Subcutaneous abdominal adipose tissue (tissue), 5 donors: Measurements from ENCODE around the gene CARD14.

Experiments used
- H3K27ac ChIP-seq: one replicate; pipeline ENCODE4 v1.7.0; 2013; ENCODE audit warnings: low read depth, mild to moderate bottlenecking, inconsistent platforms, low read length, moderate library complexity
- H3K27me3 ChIP-seq, 5 donors: one replicate each; pipeline ENCODE4 v1.7.0; 2013; ENCODE audit warnings: low read length in 5 of 5, inconsistent platforms in 1 of 5; ENCODE audit not compliant: control insufficient read depth in 5 of 5, insufficient read depth in 4 of 5
- H3K36me3 ChIP-seq, 5 donors: one replicate each; pipeline ENCODE4 v1.7.0; 2013; ENCODE audit warnings: low read length in 5 of 5; ENCODE audit not compliant: control insufficient read depth in 5 of 5, insufficient read depth in 5 of 5
- H3K4me1 ChIP-seq, 5 donors: one replicate each; pipeline ENCODE4 v1.7.0; 2013; ENCODE audit warnings: low read length in 5 of 5, mild to moderate bottlenecking in 3 of 5, moderate library complexity in 1 of 5; ENCODE audit not compliant: control insufficient read depth in 5 of 5, insufficient read depth in 5 of 5
- H3K4me3 ChIP-seq, 5 donors: one replicate each; pipeline ENCODE4 v1.7.0; 2013; ENCODE audit warnings: low read length in 5 of 5, low read depth in 1 of 5
- H3K9ac ChIP-seq, 5 donors: one replicate each; pipeline ENCODE4 v1.7.0; 2013; ENCODE audit warnings: low read length in 5 of 5, mild to moderate bottlenecking in 4 of 5, moderate library complexity in 3 of 5
- H3K9me3 ChIP-seq, 5 donors: one replicate each; pipeline ENCODE4 v1.7.0; 2013; ENCODE audit warnings: low read length in 5 of 5; ENCODE audit not compliant: control insufficient read depth in 5 of 5
- donor health status: healthy.
- donor health status: healthy.
- donor health status: healthy.
- donor health status: healthy.
- donor health status: healthy.

The CARD14 gene

DNA sequence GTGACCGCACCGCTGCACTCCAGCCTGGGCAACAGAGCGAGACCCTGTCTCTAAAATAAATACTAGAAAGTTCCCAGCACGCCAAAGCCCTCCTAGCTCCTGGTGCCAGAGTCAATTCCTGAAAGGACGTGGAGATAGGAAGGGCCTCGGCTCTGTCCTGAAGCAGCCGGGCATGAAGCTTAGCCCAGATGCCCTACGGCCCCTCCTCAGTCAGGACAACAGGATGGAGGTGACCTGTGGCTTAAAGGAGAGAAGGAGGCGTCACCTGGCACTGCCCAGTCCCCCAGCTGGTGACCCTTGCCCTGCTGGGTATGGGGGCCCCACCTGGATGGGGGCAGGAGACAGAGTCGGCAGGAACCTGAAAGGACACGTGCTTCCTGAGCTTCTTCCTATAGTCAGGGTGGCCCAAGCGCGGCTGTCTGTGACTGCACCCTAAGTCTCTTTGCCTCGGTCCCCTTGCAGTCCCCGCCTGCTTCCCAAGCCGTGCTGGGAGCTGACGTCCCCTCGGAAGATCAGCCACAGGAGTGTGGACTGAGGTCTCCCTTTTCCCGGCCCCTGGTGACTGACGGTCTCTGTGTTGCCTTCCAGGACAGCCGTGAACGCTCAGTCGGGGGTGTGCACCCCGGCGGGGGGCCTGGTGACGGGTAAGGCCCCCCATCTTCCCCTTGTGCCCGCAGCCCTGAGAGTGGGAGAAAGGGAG, 75.9 kb downstream of the CARD14 start:
- Histone ChIP-seq H3K27ac (no peak overlapping the region), H3K9ac (no peak overlapping the region), H3K4me1 (no peaks in the 10 kb centered on the region), H3K9me3 (no peaks in the 10 kb centered on the region), H3K4me3 (no peak overlapping the region), H3K36me3 (peaks cover 0 to 74% (median 54%) of the 10 kb centered on the region in 5 donors), H3K27me3 (no peaks in the 10 kb centered on the region)

DNA sequence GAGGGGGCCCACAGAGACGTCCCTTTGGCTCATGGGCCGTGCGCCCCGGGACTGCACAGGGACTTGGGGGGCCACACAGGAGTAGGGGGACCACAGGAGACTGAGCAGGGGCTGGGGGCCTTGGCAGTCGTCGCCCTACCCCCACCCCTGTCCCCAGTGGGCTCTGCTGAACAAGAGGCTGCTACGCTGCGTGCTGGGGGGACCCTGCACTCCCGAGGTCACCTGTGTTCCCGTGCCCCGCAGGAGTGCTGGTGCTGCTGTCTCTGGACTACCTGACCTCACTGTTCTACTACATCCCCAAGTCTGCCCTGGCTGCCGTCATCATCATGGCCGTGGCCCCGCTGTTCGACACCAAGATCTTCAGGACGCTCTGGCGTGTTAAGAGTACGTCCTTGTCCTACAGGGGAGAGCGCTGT, 76.4 kb downstream of the CARD14 start:
- Histone ChIP-seq H3K9ac (no peak overlapping the region), H3K4me1 (no peaks in the 10 kb centered on the region), H3K27me3 (no peaks in the 10 kb centered on the region), H3K9me3 (no peaks in the 10 kb centered on the region), H3K36me3 (peaks cover 0 to 76% (median 51%) of the 10 kb centered on the region in 5 donors), H3K4me3 (no peak overlapping the region), H3K27ac (no peak overlapping the region)

DNA sequence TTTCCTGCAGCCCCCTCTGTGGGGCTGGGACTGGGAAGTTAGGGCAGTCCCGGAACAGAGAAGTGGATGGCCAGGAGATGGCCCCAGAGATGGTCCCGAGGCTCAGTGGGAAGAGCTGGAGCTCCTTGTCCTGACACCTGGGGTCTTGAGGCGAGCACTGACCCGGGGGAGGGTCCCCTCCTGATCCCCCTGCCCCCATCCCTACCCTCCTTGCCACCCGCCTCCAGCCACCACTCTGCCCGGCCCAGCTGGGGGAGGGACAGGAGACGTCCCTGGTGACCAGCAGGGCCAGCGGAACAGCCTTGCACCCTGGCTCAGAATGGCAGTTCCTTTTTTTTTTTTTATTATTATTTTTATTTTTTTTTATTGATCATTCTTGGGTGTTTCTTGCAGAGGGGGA, 76.9 kb downstream of the CARD14 start:
- H3K9ac ChIP-seq = no peak overlapping the region
- no peak overlapping the region for H3K27ac ChIP-seq
- H3K4me1 ChIP-seq = no peaks in the 10 kb centered on the region
- H3K27me3 ChIP-seq = no peaks in the 10 kb centered on the region
- H3K9me3 ChIP-seq = no peaks in the 10 kb centered on the region
- no peak overlapping the region for H3K4me3 ChIP-seq
- peaks cover 0 to 72% (median 47%) of the 10 kb centered on the region in 5 donors for H3K36me3 ChIP-seq

DNA sequence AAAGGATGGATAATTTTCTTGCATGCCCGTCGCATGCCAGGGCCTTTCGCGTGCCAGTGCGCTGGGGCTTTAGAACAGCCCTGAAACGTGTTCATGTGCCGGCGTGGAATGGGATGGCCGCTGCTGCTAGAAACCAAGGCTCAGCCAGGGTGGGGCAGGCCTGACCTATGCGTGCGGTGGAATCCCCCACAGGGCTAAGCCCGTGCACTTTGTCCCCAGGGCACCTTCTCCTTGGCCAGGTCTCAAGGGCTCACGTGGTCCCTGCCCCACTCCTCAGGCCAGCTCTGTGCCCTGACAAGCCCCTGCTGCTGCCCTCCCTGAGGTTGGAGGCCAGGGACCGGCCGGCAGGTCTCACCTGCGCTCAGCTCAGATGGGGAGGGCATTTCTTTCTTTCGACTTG, 77.7 kb downstream of the CARD14 start:
- H3K36me3 ChIP-seq = peaks cover 0 to 73% (median 45%) of the 10 kb centered on the region in 5 donors
- H3K27me3 ChIP-seq = no peaks in the 10 kb centered on the region
- no peak overlapping the region for H3K9ac ChIP-seq
- H3K9me3 ChIP-seq = no peaks in the 10 kb centered on the region
- no peak overlapping the region for H3K4me3 ChIP-seq
- no peaks in the 10 kb centered on the region for H3K4me1 ChIP-seq
- no peak overlapping the region for H3K27ac ChIP-seq

DNA sequence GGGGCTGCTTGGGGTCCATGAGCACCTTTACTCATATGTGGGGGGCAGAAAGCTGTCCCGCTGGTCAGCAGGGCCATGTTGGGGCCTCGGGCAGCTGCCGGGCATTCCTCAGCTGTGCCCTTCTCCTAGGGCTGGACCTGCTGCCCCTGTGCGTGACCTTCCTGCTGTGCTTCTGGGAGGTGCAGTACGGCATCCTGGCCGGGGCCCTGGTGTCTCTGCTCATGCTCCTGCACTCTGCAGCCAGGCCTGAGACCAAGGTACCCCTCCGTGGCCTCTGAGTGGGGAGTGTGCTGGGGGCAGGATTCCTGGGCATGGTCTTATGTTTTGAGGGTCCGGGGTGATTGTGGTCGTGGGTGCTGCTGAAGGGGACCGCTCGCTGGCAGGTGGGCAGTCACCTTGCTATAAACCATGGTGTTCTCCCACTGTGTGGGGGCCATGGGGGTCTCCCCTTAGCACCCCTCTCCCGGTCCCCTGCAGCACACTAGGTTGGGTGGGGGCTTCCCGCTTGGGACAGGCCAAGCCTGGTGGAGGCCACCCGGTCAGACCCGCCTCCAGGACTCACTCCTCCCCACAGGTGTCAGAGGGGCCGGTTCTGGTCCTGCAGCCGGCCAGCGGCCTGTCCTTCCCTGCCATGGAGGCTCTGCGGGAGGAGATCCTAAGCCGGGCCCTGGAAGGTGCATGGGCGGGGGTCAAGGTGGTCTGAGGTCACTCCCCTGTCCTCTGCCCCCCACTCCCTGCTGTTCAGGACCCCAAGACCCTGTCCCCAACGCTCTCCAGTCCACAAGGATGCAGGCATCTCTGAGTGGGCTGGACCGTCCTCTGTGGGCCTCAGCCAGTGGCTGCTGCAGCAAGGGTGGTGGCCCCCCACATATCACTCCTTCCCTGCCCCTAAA, 78.4 kb downstream of the CARD14 start:
- no peaks in the 10 kb centered on the region for H3K4me1 ChIP-seq
- H3K27me3 ChIP-seq = no peaks in the 10 kb centered on the region
- H3K4me3 ChIP-seq = no peak overlapping the region
- no peaks in the 10 kb centered on the region for H3K9me3 ChIP-seq
- H3K36me3 ChIP-seq = peaks cover 0 to 73% (median 48%) of the 10 kb centered on the region in 5 donors
- H3K27ac ChIP-seq = no peak overlapping the region
- no peak overlapping the region for H3K9ac ChIP-seq

DNA sequence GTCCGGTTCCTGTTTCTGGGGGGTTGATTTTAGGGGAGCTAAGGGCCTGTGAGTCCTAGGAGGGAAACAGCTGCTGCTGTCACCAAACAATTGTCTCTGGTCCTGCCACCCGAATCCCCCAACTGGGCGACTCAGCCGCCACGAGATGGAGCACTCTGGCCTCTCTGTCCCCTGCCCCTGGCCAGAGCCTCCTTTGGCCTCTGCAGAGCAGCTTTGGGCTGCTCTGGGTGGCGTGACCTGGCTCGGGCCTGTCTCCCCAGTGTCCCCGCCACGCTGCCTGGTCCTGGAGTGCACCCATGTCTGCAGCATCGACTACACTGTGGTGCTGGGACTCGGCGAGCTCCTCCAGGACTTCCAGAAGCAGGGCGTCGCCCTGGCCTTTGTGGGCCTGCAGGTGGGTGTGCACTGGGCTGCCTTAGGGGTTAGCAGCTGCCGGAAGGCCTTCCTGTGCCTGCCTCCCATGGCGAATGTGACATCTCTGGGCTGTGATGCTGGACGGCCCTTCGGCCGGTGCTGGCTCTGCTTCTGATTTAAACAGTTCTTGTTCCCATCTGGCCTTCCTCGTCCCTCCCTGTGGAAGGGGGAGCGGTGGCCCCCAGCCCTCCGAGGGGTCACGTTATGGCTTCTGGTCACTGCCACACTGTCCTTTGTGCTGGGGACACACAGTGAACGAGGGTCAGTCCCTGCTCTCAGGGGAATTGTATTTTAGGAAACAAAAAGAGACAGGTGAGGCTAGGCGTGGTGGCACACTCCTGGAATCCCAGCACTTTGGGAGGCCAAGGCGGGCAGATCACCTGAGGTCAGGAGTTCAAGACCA, 79.3 kb downstream of the CARD14 start:
- Histone ChIP-seq H3K36me3 (peaks cover 0 to 69% (median 43%) of the 10 kb centered on the region in 5 donors), H3K27ac (no peak overlapping the region), H3K9me3 (no peaks in the 10 kb centered on the region), H3K9ac (no peak overlapping the region), H3K27me3 (no peaks in the 10 kb centered on the region), H3K4me3 (no peak overlapping the region), H3K4me1 (peaks cover 0 to 5% (median 0%) of the 10 kb centered on the region in 5 donors)

DNA sequence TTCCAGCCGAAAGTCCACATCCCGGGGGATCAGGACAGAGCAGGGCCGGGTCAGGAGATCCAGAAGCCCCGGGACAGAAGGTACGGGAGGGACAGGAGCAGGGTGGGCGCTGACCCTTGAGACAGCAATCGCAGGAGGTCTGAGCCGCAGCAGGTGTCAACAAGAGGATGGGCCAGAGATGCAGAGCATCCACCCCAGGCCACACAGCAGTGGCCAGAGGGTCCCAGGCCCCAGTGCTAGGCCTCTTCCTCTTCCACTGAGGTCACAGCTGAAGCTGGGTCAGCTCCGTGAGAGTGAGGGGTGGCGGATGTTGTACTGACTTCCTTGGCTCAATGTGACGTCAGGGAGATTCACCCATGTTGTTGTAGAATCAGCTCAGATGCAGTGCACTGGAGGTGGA, 82.1 kb downstream of the CARD14 start:
- Histone ChIP-seq H3K27me3 (no peaks in the 10 kb centered on the region), H3K27ac (no peak overlapping the region), H3K9ac (no peak overlapping the region), H3K9me3 (no peaks in the 10 kb centered on the region), H3K4me3 (no peak overlapping the region), H3K36me3 (peaks cover 0 to 46% (median 24%) of the 10 kb centered on the region in 5 donors), H3K4me1 (peaks cover 2 to 17% (median 7%) of the 10 kb centered on the region in 5 donors)

DNA sequence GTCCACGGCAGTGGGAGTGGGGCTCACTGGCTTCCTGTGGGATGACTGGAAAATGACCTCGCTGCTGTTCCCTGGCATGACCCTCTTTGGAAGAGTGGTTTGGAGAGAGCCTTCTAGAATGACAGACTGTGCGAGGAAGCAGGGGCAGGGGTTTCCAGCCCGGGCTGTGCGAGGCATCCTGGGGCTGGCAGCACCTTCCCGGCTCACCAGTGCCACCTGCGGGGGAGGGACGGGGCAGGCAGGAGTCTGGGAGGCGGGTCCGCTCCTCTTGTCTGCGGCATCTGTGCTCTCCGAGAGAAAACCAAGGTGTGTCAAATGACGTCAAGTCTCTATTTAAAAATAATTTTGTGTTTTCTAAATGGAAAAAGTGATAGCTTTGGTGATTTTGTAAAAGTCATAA, 83.0 kb downstream of the CARD14 start:
- no peak overlapping the region for H3K4me3 ChIP-seq
- no peak overlapping the region for H3K9ac ChIP-seq
- no peaks in the 10 kb centered on the region for H3K9me3 ChIP-seq
- no peaks in the 10 kb centered on the region for H3K27me3 ChIP-seq
- peaks cover 2 to 17% (median 7%) of the 10 kb centered on the region in 5 donors for H3K4me1 ChIP-seq
- H3K27ac ChIP-seq = no peak overlapping the region
- H3K36me3 ChIP-seq = peaks cover 0 to 40% (median 21%) of the 10 kb centered on the region in 5 donors

DNA sequence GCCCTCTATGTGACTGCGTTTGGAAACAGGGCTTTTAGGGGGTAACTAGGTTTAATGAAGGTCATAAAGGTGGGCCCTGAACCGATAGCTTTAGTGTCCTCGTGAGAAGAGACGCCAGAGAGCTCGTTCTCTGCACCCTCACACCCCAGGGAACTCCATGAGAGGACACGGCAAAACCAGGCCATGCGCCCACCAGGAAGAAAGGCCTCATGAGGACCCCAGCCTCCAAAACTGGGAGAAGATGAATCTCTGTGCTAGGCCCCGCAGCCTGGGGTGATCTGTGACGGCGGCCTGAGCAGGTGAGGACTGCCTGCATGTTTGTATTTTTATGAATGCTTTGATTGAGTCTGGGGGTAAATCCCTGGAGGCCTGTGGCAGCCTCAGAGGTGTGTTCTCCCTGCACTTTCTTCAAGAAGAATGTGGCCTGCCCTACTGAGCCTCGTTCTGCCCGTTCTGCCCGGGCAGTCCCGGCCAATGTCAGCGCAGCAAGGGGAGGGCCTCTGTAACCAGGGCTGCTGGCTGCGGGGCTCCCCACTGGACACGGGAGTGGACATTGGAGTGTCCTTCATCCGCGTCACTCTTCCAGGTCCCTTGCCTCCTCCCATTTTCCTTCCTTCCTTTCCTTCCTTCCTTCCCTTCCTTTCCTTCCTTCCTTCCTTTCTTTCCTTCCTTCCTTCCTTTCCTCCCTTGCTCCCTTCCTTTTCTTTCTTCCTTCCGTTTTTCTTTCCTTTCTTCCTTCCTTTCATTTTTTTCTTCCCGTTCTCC, 84.0 kb downstream of the CARD14 start:
- H3K36me3 ChIP-seq = peaks cover 0 to 31% (median 21%) of the 10 kb centered on the region in 5 donors
- H3K4me1 ChIP-seq = peaks cover 2 to 17% (median 7%) of the 10 kb centered on the region in 5 donors
- H3K27me3 ChIP-seq = no peaks in the 10 kb centered on the region
- no peak overlapping the region for H3K9ac ChIP-seq
- H3K9me3 ChIP-seq = no peaks in the 10 kb centered on the region
- H3K27ac ChIP-seq = peak overlapping the region; percentile 60
- H3K4me3 ChIP-seq = no peak overlapping the region
